Endodermal cell (in vitro differentiated cells): ENCODE measurements around the gene SCAPER. TPM values are rescaled to one million over a fixed set of nuclear protein-coding genes. Genes with fewer than 3 reads are reported as not detected.
"Not testable (repeated sequence)": the region's sequence is repeated elsewhere in the genome, so short reads cannot be mapped to it uniquely, and the experiment has no call there.

Experiments
- DNase-seq: peaks from one replicate; pipeline ENCODE4 v3.0.0-alpha.2; 2017
- H3K27ac ChIP-seq: 2 replicates; pipeline ENCODE4 v1.5.1; 2013; ENCODE audit warnings: mild to moderate bottlenecking, low read depth, low read length, moderate library complexity
- H3K27me3 ChIP-seq: 2 replicates; pipeline ENCODE4 v1.6.1; 2013; ENCODE audit warnings: mild to moderate bottlenecking, low read length, moderate library complexity; ENCODE audit not compliant: insufficient read depth, control insufficient read depth, poor library complexity, severe bottlenecking
- H3K36me3 ChIP-seq: 2 replicates; pipeline ENCODE4 v1.7.0; 2013; ENCODE audit warnings: mild to moderate bottlenecking, low read length, moderate library complexity; ENCODE audit not compliant: control insufficient read depth, insufficient read depth
- H3K4me1 ChIP-seq: one replicate; pipeline ENCODE4 v1.7.0; 2013; ENCODE audit warnings: low read length; ENCODE audit not compliant: control insufficient read depth, insufficient read depth
- H3K4me3 ChIP-seq: 2 replicates; pipeline ENCODE4 v1.5.1; 2013; ENCODE audit warnings: mild to moderate bottlenecking, low read length, moderate library complexity
- H3K9ac ChIP-seq: 2 replicates; pipeline ENCODE4 v1.6.1; 2013; ENCODE audit warnings: mild to moderate bottlenecking, low read length, moderate library complexity; ENCODE audit not compliant: poor library complexity, severe bottlenecking; ENCODE audit errors: extremely low read depth
- H3K9me3 ChIP-seq: 2 replicates; pipeline ENCODE4 v1.6.1; 2013; ENCODE audit warnings: mild to moderate bottlenecking, low read length, moderate library complexity; ENCODE audit not compliant: control insufficient read depth
- H3K27ac Mint-ChIP-seq: 2 replicates; pipeline ENCODE4 v1.8.0; 2020; ENCODE audit warnings: mixed read lengths
- H3K27me3 Mint-ChIP-seq: 2 replicates; pipeline ENCODE4 v1.8.0; 2021; ENCODE audit warnings: mild to moderate bottlenecking, mixed read lengths; ENCODE audit not compliant: insufficient read depth
- H3K36me3 Mint-ChIP-seq: 2 replicates; pipeline ENCODE4 v1.8.0; 2020; ENCODE audit warnings: low read depth, mixed read lengths
- H3K4me1 Mint-ChIP-seq: 2 replicates; pipeline ENCODE4 v1.8.0; 2020; ENCODE audit warnings: mixed read lengths
- H3K4me3 Mint-ChIP-seq: 2 replicates; pipeline ENCODE4 v1.8.0; 2020; ENCODE audit warnings: mild to moderate bottlenecking, moderate library complexity, mixed read lengths
- H3K9me3 Mint-ChIP-seq: 2 replicates; pipeline ENCODE4 v1.8.0; 2020; ENCODE audit warnings: mild to moderate bottlenecking, mixed read lengths
- CTCF ChIP-seq: fragments of 200-600 bp; sonication (generic); conservative IDR thresholded peaks from 2 replicates; pipeline ENCODE4 v1.5.0; 2021; ENCODE audit warnings: antibody characterized with exemption, mild to moderate bottlenecking
- WGBS, 2 experiments: methylation state at CpG; one replicate each; pipeline versions ENCODE4 v1.1.5 to v1.1.7; 2013; ENCODE audit warnings: missing lambda C conversion rate in 2 of 2, mixed read lengths in 1 of 2; ENCODE audit not compliant: insufficient coverage in 1 of 2, insufficient read length in 1 of 2; 5-methylcytosine and 5-hydroxymethylcytosine counted together
- total RNA-seq, 2 donors: library from RNA; stranded (reverse); fragmentation: NEBNext Ultra II Directional in 1 of 2; extraction: Animal tissue kit (Norgen Biotek cat#: 25700) in 1 of 2; gene quantifications; 2 replicates in 1 of 2; 3 replicates in 1 of 2; pipeline ENCODE4 v1.2.1, GENCODE V29; 2021

The SCAPER gene
- total RNA-seq, 2 donors from 2014 or later: 8.9 to 12.2 TPM

- H3K9me3 Mint-ChIP-seq: no peaks in the 10 kb centered on the region
- no peak overlapping the region for H3K27ac Mint-ChIP-seq
- H3K36me3 Mint-ChIP-seq: no peaks in the 10 kb centered on the region
- Histone ChIP-seq H3K9ac (no peak overlapping the region), H3K4me3 (no peak overlapping the region), H3K36me3 (no peaks in the 10 kb centered on the region), H3K27ac (no peak overlapping the region), H3K4me1 (no peaks in the 10 kb centered on the region), H3K9me3 (no peaks in the 10 kb centered on the region), H3K27me3 (no peaks in the 10 kb centered on the region)
- no peak overlapping the region for H3K4me3 Mint-ChIP-seq
- no peak for TF ChIP-seq CTCF
- peaks cover 7% of the 10 kb centered on the region for H3K4me1 Mint-ChIP-seq
- no peak for DNase-seq
- no peaks in the 10 kb centered on the region for H3K27me3 Mint-ChIP-seq
- 83 to 91% methylated on average over 2 of the region's 3 CpGs for WGBS, 2 experiments
Measured at GRCh38 chr15:76440441-76440840, 464.7 kb downstream of the SCAPER start.

GRCh38 chr15:76439542-76439941, 465.6 kb downstream of the SCAPER start:
- H3K4me3 ChIP-seq: no peak overlapping the region
- peaks cover 7% of the 10 kb centered on the region for H3K4me1 Mint-ChIP-seq
- peak; percentile 71 for DNase-seq
- H3K27me3 ChIP-seq: no peaks in the 10 kb centered on the region
- no peak overlapping the region for H3K27ac ChIP-seq
- no peak overlapping the region for H3K27ac Mint-ChIP-seq
- no peak overlapping the region for H3K9ac ChIP-seq
- no peak overlapping the region for H3K4me3 Mint-ChIP-seq
- no peaks in the 10 kb centered on the region for H3K4me1 ChIP-seq
- no peak for TF ChIP-seq CTCF
- H3K9me3 ChIP-seq: no peaks in the 10 kb centered on the region
- no peaks in the 10 kb centered on the region for H3K36me3 Mint-ChIP-seq
- H3K9me3 Mint-ChIP-seq: no peaks in the 10 kb centered on the region
- H3K27me3 Mint-ChIP-seq: no peaks in the 10 kb centered on the region
- H3K36me3 ChIP-seq: no peaks in the 10 kb centered on the region

GRCh38 chr15:76433798-76434400, 471.2 kb downstream of the SCAPER start:
- Mint-ChIP-seq H3K9me3 (no peaks in the 10 kb centered on the region), H3K27me3 (no peaks in the 10 kb centered on the region), H3K4me3 (no peak overlapping the region), H3K4me1 (peaks cover 8% of the 10 kb centered on the region), H3K36me3 (peaks cover 5% of the 10 kb centered on the region), H3K27ac (no peak overlapping the region)
- H3K27ac ChIP-seq: no peak overlapping the region
- no peak overlapping the region for H3K4me3 ChIP-seq
- no peaks in the 10 kb centered on the region for H3K27me3 ChIP-seq
- no peak for TF ChIP-seq CTCF
- H3K9ac ChIP-seq: no peak overlapping the region
- no peaks in the 10 kb centered on the region for H3K36me3 ChIP-seq
- no peaks in the 10 kb centered on the region for H3K4me1 ChIP-seq
- DNase-seq: peak; percentile 42
- 11 to 60% methylated on average over 1 to 3 of the region's 3 CpGs for WGBS, 2 experiments
- H3K9me3 ChIP-seq: peaks cover 3% of the 10 kb centered on the region

- not testable (repeated sequence) for H3K9ac ChIP-seq, DNase-seq, H3K36me3 ChIP-seq, H3K9me3 Mint-ChIP-seq, H3K27ac Mint-ChIP-seq, H3K4me3 ChIP-seq, H3K36me3 Mint-ChIP-seq, H3K4me3 Mint-ChIP-seq, H3K27ac ChIP-seq, H3K27me3 ChIP-seq, H3K4me1 ChIP-seq, H3K9me3 ChIP-seq, H3K4me1 Mint-ChIP-seq, H3K27me3 Mint-ChIP-seq
- WGBS, 2 experiments: 100% methylated on average over 1 of the region's 1 CpG
Measured at GRCh38 chr15:76433036-76433435, 472.1 kb downstream of the SCAPER start.
